IPS-15b (cell line): ENCODE data around the gene JPH2.

ENCODE experiments used
- H3K27me3 ChIP-seq: one replicate; pipeline ENCODE4 v1.6.1; 2013; ENCODE audit warnings: low read length; ENCODE audit not compliant: control insufficient read depth, insufficient read depth
- H3K36me3 ChIP-seq: one replicate; pipeline ENCODE4 v1.6.1; 2013; ENCODE audit warnings: low read length; ENCODE audit not compliant: control insufficient read depth, insufficient read depth
- H3K4me1 ChIP-seq: one replicate; pipeline ENCODE4 v1.6.1; 2013; ENCODE audit warnings: mild to moderate bottlenecking, low read length; ENCODE audit not compliant: control insufficient read depth, insufficient read depth
- H3K4me3 ChIP-seq: one replicate; pipeline ENCODE4 v1.5.1; 2013; ENCODE audit warnings: low read depth, low read length
- H3K9ac ChIP-seq: one replicate; pipeline ENCODE4 v1.6.1; 2013; ENCODE audit warnings: low read depth, mild to moderate bottlenecking, low read length
- H3K9me3 ChIP-seq: one replicate; pipeline ENCODE4 v1.6.1; 2013; ENCODE audit warnings: mild to moderate bottlenecking, low read length; ENCODE audit not compliant: control insufficient read depth, insufficient read depth

The JPH2 gene

GRCh38 chr20:44183282-44183681, 3.7 kb downstream of the JPH2 start:
- no peaks in the 10 kb centered on the region for H3K9me3 ChIP-seq
- no peak overlapping the region for H3K4me3 ChIP-seq
- H3K36me3 ChIP-seq: no peaks in the 10 kb centered on the region
- H3K4me1 ChIP-seq: peaks cover 4% of the 10 kb centered on the region
- H3K27me3 ChIP-seq: no peaks in the 10 kb centered on the region
- H3K9ac ChIP-seq: no peak overlapping the region

DNA sequence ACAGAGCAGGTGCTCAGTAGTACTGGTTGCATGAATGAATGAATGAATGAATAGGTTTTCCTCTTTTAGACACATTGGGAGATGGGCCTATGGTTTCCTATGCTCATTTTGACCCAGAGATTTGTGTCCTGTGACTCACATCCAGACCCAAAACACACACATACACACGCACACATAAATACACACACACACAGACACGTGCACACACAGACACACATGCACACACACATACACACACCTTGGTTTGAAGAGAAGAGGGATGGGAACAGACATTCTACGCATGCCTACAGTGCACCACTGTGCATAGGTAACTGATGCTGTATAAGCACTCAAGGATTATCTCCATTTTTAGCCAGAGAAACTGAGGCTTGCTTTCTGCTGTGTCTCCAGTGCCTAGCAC, 4.1 kb downstream of the JPH2 start:
- Histone ChIP-seq H3K4me3 (no peak overlapping the region), H3K27me3 (no peaks in the 10 kb centered on the region), H3K9me3 (no peaks in the 10 kb centered on the region), H3K36me3 (no peaks in the 10 kb centered on the region), H3K9ac (no peak overlapping the region), H3K4me1 (peaks cover 4% of the 10 kb centered on the region)

DNA sequence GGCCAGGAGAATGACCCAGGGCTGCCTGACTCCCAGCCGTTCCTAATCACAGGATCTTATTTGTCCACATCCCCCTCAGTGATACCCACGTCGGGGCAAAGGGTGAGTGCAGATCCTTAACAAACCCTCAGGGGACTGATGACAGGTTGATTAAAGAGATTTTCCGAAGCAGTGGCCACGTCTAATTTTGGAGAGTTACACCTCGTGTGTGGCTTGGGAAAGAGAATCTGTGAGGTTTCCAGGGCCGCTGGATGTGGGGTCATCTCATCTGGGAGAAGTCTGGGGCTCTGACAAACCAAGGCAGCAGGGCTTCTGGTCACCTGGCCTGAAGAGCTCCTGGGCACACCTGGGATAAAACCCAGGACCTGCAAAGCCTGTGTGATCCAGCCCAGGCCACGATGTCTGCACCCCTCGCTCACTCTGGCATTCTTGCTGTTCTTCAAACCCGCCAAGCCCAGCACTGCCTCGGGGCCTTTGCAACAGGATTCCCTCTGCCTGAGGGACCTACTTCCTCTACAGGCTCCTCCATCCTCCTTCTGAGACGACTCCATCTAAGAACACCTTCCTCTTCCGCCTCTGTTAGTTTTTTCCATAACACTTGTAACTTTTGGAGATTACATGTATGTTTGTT, 4.7 kb downstream of the JPH2 start:
- no peaks in the 10 kb centered on the region for H3K27me3 ChIP-seq

DNA sequence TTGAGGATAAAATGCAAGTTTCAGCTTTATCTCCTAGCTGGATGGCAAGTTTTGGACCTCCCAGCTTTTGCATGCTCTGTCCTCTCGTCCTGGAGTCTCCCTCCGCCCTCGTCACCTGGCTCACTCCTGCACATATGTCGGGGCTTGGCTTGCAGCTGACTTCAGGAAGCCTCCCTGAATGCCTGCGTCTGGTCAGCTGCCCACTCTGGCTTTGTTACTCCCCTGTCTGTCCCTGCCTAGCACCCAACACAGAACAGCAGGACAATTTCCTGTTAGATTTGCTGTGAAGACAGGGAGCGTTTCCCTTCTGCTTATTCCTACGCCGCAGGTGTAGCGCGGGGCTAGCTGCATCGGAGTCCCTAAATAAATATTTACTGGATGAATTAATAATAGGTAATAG, 5.4 kb downstream of the JPH2 start:
- no peaks in the 10 kb centered on the region for H3K36me3 ChIP-seq
- no peaks in the 10 kb centered on the region for H3K9me3 ChIP-seq
- no peak overlapping the region for H3K4me3 ChIP-seq
- no peak overlapping the region for H3K9ac ChIP-seq
- no peaks in the 10 kb centered on the region for H3K27me3 ChIP-seq
- H3K4me1 ChIP-seq: peaks cover 4% of the 10 kb centered on the region

More for the DNA sequence above, 4.7 kb downstream of the JPH2 start:
- Histone ChIP-seq H3K9me3 (no peaks in the 10 kb centered on the region), H3K9ac (no peak overlapping the region), H3K4me3 (no peak overlapping the region), H3K36me3 (no peaks in the 10 kb centered on the region), H3K4me1 (peaks cover 4% of the 10 kb centered on the region)

- no peaks in the 10 kb centered on the region for H3K9me3 ChIP-seq
- no peaks in the 10 kb centered on the region for H3K36me3 ChIP-seq
- no peak overlapping the region for H3K4me3 ChIP-seq
- H3K9ac ChIP-seq: no peak overlapping the region
- peaks cover 4% of the 10 kb centered on the region for H3K4me1 ChIP-seq
- H3K27me3 ChIP-seq: no peaks in the 10 kb centered on the region
These were observed 6.2 kb downstream of the JPH2 start for GRCh38 chr20:44180814-44181213.

- H3K4me3 ChIP-seq: no peak overlapping the region
- H3K27me3 ChIP-seq: no peaks in the 10 kb centered on the region
- H3K4me1 ChIP-seq: peaks cover 4% of the 10 kb centered on the region
- no peak overlapping the region for H3K9ac ChIP-seq
- H3K36me3 ChIP-seq: no peaks in the 10 kb centered on the region
- no peaks in the 10 kb centered on the region for H3K9me3 ChIP-seq
These were observed 10.0 kb downstream of the JPH2 start for GRCh38 chr20:44176833-44177534.

DNA sequence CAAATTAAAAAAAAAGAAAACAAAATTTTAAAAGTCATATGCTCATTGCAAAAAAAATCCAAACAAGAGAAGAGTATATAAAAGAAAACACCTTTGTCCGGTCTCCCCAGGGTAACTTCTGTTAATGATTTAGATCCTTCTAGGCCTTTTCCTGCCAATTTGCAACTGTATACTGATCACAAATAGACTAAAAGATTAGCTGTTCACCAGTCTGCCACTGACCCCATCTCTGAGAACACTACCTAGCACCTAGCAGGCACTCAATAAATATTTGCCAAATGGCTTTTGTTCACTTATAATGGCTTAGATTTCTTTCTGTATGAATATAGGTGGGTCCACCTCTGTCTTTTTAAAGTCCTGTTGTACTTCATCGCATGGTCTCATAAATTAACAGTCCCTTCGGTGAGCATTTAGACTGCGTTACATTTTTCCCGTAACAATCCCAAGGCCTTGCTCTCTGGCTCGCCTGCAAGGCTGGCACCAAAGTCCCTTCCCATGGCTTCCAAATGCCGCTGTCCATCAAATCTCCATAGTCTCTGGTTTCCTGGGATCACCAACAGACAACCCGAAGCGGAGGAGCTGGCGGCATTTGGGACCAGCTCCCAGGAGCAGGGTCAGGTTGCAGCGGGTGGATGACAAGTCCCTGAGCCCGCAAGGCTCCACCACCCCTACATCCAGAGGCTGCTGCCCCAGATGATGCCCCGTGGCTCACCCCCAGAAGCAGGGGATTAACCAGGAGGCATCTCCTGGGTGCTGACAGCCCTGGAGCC, 11.8 kb downstream of the JPH2 start:
- H3K9ac ChIP-seq: no peak overlapping the region

GRCh38 chr20:44173846-44174245, 13.1 kb downstream of the JPH2 start:
- Histone ChIP-seq H3K9me3 (no peaks in the 10 kb centered on the region), H3K36me3 (no peaks in the 10 kb centered on the region), H3K4me3 (no peak overlapping the region), H3K4me1 (no peaks in the 10 kb centered on the region), H3K9ac (no peak overlapping the region), H3K27me3 (no peaks in the 10 kb centered on the region)

More for the DNA sequence above, 11.8 kb downstream of the JPH2 start:
- H3K4me1 ChIP-seq: no peaks in the 10 kb centered on the region
- no peaks in the 10 kb centered on the region for H3K36me3 ChIP-seq
- H3K4me3 ChIP-seq: no peak overlapping the region
- no peaks in the 10 kb centered on the region for H3K9me3 ChIP-seq
- H3K27me3 ChIP-seq: no peaks in the 10 kb centered on the region

DNA sequence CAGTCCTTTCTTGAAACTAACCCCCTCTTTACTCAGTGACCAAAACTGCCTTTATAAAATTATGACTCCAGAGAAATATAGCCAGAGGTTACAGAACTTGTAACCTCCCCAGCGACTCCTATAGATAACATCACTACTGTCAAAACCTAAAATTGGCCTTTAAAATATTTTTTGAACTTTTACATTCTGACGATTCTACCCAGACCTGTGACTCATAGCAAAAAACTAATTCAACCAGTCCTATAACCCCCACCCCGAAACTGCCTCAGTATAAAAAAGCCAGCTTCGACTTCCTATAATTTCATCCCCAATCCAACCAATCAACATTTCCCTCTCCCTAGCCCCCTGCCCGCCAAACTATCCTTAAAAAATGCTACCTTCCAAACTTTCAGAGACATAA, 13.9 kb downstream of the JPH2 start:
- Histone ChIP-seq H3K9me3 (no peaks in the 10 kb centered on the region), H3K36me3 (no peaks in the 10 kb centered on the region), H3K4me1 (no peaks in the 10 kb centered on the region), H3K27me3 (no peaks in the 10 kb centered on the region), H3K4me3 (no peak overlapping the region), H3K9ac (no peak overlapping the region)

GRCh38 chr20:44172572-44172950, 14.4 kb downstream of the JPH2 start:
- H3K9ac ChIP-seq: no peak overlapping the region

DNA sequence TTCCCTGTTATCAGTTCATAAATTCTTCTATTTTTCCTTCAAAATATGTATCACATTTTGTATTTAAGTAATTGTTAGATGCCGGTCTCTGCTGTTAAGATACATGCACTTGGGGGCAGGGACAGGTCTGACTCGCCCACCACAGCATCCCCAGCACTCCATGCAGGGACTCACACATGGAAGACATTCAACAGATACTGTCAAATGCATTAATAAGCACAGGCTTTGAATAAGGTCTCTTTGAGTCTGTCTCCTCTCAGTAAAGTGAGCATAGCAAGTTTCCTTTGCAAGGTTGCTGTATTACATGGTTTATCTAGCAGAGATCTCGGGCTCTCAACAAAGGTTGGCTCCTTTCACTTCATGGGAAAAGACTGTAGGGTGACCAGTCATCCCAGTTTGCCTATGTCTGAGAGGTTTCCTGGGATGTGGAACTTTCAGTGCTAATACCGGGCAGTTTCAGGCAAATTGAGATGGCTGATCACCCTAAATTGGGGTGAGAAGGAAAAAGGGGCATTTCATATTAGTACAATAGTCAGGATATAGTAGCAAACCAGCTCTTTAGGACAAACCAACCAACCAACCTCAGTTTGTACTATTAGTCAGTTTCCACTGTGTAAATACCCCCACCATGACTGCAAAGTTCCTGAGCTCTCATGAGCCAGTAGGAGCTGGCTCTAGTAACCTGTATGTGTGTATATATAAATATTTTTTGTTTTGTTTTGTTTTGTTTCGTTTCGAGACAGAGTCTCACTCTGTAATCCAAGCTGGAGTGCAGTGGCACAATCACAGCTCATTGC, 15.0 kb downstream of the JPH2 start:
- no peak overlapping the region for H3K9ac ChIP-seq
- no peaks in the 10 kb centered on the region for H3K4me1 ChIP-seq
- no peak overlapping the region for H3K4me3 ChIP-seq
- H3K27me3 ChIP-seq: no peaks in the 10 kb centered on the region
- no peaks in the 10 kb centered on the region for H3K36me3 ChIP-seq
- no peaks in the 10 kb centered on the region for H3K9me3 ChIP-seq

More at GRCh38 chr20:44172572-44172950, 14.4 kb downstream of the JPH2 start:
- H3K4me1 ChIP-seq: no peaks in the 10 kb centered on the region
- no peaks in the 10 kb centered on the region for H3K9me3 ChIP-seq
- no peaks in the 10 kb centered on the region for H3K27me3 ChIP-seq
- no peak overlapping the region for H3K4me3 ChIP-seq
- H3K36me3 ChIP-seq: no peaks in the 10 kb centered on the region
